ENCODE results near the gene RTRAF.

DNA sequence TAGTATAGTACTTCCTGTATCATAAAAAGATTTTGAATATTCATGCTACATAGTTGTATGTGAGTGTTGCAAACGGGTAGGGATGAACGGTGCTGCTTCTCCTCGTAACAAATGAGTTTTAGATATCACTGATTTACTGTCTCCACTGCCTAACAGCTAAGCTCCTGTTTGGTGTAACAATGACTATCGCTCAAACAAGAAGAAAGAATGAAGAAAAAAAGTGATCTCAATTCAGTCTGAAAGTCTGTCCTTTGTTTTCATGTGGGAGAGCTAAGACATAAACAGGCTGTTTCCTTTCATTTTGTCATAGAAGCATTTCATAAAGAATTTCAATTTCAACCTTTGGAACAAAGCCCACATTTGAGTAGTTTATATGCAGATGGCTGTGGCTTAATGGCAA, 26.1 kb upstream of the RTRAF start:
- TF ChIP-seq, protein P1, sequence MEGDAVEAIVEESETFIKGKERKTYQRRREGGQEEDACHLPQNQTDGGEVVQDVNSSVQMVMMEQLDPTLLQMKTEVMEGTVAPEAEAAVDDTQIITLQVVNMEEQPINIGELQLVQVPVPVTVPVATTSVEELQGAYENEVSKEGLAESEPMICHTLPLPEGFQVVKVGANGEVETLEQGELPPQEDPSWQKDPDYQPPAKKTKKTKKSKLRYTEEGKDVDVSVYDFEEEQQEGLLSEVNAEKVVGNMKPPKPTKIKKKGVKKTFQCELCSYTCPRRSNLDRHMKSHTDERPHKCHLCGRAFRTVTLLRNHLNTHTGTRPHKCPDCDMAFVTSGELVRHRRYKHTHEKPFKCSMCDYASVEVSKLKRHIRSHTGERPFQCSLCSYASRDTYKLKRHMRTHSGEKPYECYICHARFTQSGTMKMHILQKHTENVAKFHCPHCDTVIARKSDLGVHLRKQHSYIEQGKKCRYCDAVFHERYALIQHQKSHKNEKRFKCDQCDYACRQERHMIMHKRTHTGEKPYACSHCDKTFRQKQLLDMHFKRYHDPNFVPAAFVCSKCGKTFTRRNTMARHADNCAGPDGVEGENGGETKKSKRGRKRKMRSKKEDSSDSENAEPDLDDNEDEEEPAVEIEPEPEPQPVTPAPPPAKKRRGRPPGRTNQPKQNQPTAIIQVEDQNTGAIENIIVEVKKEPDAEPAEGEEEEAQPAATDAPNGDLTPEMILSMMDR (IDR thresholded peaks at IDR 0.05; ENCODE audit: low read depth, low read length) = no peak
- TF ChIP-seq, protein P2, sequence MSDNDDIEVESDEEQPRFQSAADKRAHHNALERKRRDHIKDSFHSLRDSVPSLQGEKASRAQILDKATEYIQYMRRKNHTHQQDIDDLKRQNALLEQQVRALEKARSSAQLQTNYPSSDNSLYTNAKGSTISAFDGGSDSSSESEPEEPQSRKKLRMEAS (IDR thresholded peaks at IDR 0.05; ENCODE audit: low read depth, low read length) = no peak
